Endothelial cell of umbilical vein (primary cell): Measurements from ENCODE around the gene ZSWIM5. TPM values are rescaled to one million over a fixed set of nuclear protein-coding genes. Genes with fewer than 3 reads are reported as not detected.

Source experiments
- BruUV-seq: library from RNA; stranded (reverse); fragments of 400-500 nt; replicated peaks from 2 replicates; lab custom pipeline; 2021; lab: Mats Ljungman, UMichigan
- CTCF ChIA-PET: fragments of 300-600, 350-600 bp; sonication (Branson Sonifier 250); formaldehyde crosslinking; loops from one replicate; lab custom pipeline; 2021; ENCODE audit warnings: antibody characterized with exemption, inconsistent platforms; lab: Charles Lee
- POLR2A ChIA-PET: fragments of 300-600, 350-600 bp; sonication (Branson Sonifier 250); formaldehyde crosslinking; loops from one replicate; lab custom pipeline; 2021; ENCODE audit warnings: antibody characterized with exemption, inconsistent platforms; lab: Charles Lee
- DNase-seq: peaks from one replicate; pipeline ENCODE4 v3.0.0-alpha.2; 2011; ENCODE audit warnings: low read depth, low spot score
- FAIRE-seq: peaks from 2 replicates; lab custom pipeline; 2011; peaks lifted over from hg19 to GRCh38; lab: Jason Lieb, UNC
- H2AFZ ChIP-seq: 2 replicates; pipeline ENCODE4 v1.6.0; 2012; ENCODE audit warnings: low read depth, low read length, control low read depth, inconsistent platforms
- H3K27ac ChIP-seq: 2 replicates; pipeline ENCODE4 v1.5.1; 2011; ENCODE audit warnings: low read depth, mild to moderate bottlenecking, control low read depth, low read length, moderate library complexity; ENCODE audit not compliant: insufficient read depth
- H3K27me3 ChIP-seq, 2 experiments: 2 replicates each; pipeline versions ENCODE4 v1.6.0 to v1.6.1; 2011; ENCODE audit warnings: low read length in 2 of 2, mixed read lengths in 1 of 2; ENCODE audit not compliant: control insufficient read depth in 2 of 2, insufficient read depth in 2 of 2
- H3K36me3 ChIP-seq, 2 experiments: 2 replicates in 1 of 2; 3 replicates in 1 of 2; pipeline ENCODE4 v1.5.1; 2011; ENCODE audit warnings: low read length in 2 of 2, mild to moderate bottlenecking in 1 of 2, moderate library complexity in 1 of 2; ENCODE audit not compliant: control insufficient read depth in 2 of 2, insufficient read depth in 2 of 2; ENCODE audit errors: extremely low read depth in 1 of 2
- H3K4me1 ChIP-seq: 3 replicates; pipeline ENCODE4 v1.5.1; 2011; ENCODE audit warnings: mild to moderate bottlenecking, low read length; ENCODE audit not compliant: control insufficient read depth, insufficient read depth; ENCODE audit errors: extremely low read depth
- H3K4me2 ChIP-seq: 2 replicates; pipeline ENCODE4 v1.6.1; 2011; ENCODE audit warnings: low read length, control low read depth, mixed read lengths; ENCODE audit not compliant: insufficient read depth
- H3K4me3 ChIP-seq, 3 experiments: fragments of 200-600 bp in 1 of 3; sonication (generic), shearing (Covaris generic) in 1 of 3; replicated peaks in 1 of 3; 2 replicates each; pipeline ENCODE4 v1.5.1; 2011 to 2016; ENCODE audit warnings: control low read depth in 3 of 3, low read length in 3 of 3, mild to moderate bottlenecking in 2 of 3, inconsistent platforms in 1 of 3, low read depth in 1 of 3, moderate library complexity in 1 of 3; ENCODE audit not compliant: insufficient read depth in 1 of 3
- H3K79me2 ChIP-seq: 2 replicates; pipeline ENCODE4 v1.6.0; 2012; ENCODE audit warnings: low read length, inconsistent platforms; ENCODE audit not compliant: control insufficient read depth, insufficient read depth
- H3K9ac ChIP-seq: replicated peaks from 2 replicates; pipeline ENCODE3; 2011; ENCODE audit warnings: low read length, control low read depth; ENCODE audit not compliant: insufficient read depth; ENCODE audit errors: extremely low read depth
- H3K9me1 ChIP-seq: replicated peaks from 3 replicates; pipeline ENCODE4 v1.6.0; 2011; ENCODE audit warnings: mild to moderate bottlenecking, low read length; ENCODE audit not compliant: control insufficient read depth, insufficient read depth; ENCODE audit errors: extremely low read depth
- H3K9me3 ChIP-seq: replicated peaks from 2 replicates; pipeline ENCODE4 v1.5.1; 2012; ENCODE audit warnings: low read length, inconsistent platforms; ENCODE audit not compliant: control insufficient read depth, insufficient read depth
- H4K20me1 ChIP-seq: replicated peaks from 2 replicates; pipeline ENCODE3; 2011; ENCODE audit warnings: mild to moderate bottlenecking, low read length; ENCODE audit not compliant: control insufficient read depth, insufficient read depth; ENCODE audit errors: extremely low read depth
- CTCF ChIP-seq, 2 donors: IDR thresholded peaks; 1 replicate in 1 of 2; 2 replicates in 1 of 2; pipeline ENCODE4 v1.5.1; 2011; ENCODE audit warnings: low read length in 2 of 2, mild to moderate bottlenecking in 2 of 2, moderate library complexity in 2 of 2, control low read depth in 1 of 2, inconsistent platforms in 1 of 2, low read depth in 1 of 2; ENCODE audit not compliant: insufficient read depth in 1 of 2; ENCODE audit errors: extremely low read depth in 1 of 2
- EZH2 ChIP-seq: IDR thresholded peaks from 2 replicates; pipeline ENCODE4 v1.6.1; 2012; ENCODE audit warnings: borderline replicate concordance, low read depth, mild to moderate bottlenecking, moderate library complexity, low read length, inconsistent platforms; ENCODE audit not compliant: severe bottlenecking
- FOS ChIP-seq: IDR thresholded peaks from 2 replicates; pipeline ENCODE4 v1.6.1; 2011; ENCODE audit warnings: mild to moderate bottlenecking, low read length, moderate library complexity, borderline replicate concordance; ENCODE audit not compliant: insufficient read depth
- GATA2 ChIP-seq: IDR thresholded peaks from 2 replicates; pipeline ENCODE4 v1.7.0; 2011; ENCODE audit warnings: low read depth, mild to moderate bottlenecking, moderate library complexity, mixed read lengths, low read length; ENCODE audit not compliant: insufficient read length, insufficient read depth
- JUN ChIP-seq: IDR thresholded peaks from 2 replicates; pipeline ENCODE4 v1.6.1; 2011; ENCODE audit warnings: borderline replicate concordance, low read depth; ENCODE audit not compliant: insufficient read length, insufficient read depth
- MYC ChIP-seq: IDR thresholded peaks from one replicate; pipeline ENCODE4 v1.6.1; 2011; ENCODE audit warnings: mild to moderate bottlenecking, low read depth, low read length
- POLR2A ChIP-seq: IDR thresholded peaks from 2 replicates; pipeline ENCODE4 v1.6.1; 2012; ENCODE audit warnings: low read depth, mild to moderate bottlenecking, control low read depth, low read length
- POLR2AphosphoS5 ChIP-seq: IDR thresholded peaks from 2 replicates; pipeline ENCODE4 v1.6.1; 2012; ENCODE audit warnings: low read depth, mild to moderate bottlenecking, control low read depth, low read length, moderate library complexity; ENCODE audit not compliant: insufficient read depth
- dilution Hi-C: fragments of 300-500 bp; cut with MboI; formaldehyde crosslinking; loops from one replicate; pipeline ENCODE4 v1.15.0; 2019; ENCODE audit warnings: low sequenced_read_pairs; ENCODE audit not compliant: extremely low pct_ligation_motif_present
- intact Hi-C: fragments of 100-400 bp; cut with micrococcal nuclease; formaldehyde crosslinking; loops from one replicate; pipeline ENCODE4 v1.10.0; 2022
- polyA plus RNA-seq, 4 experiments: library from polyadenylated mRNA; depleted of rRNA in 3 of 4; stranded (reverse) in 3 of 4; unstranded in 1 of 4; fragments of >200 nt; gene quantifications; 2 replicates each; pipeline versions ENCODE4 v1.2.1 to v1.2.3, GENCODE V29; 2011 to 2012; ENCODE audit warnings: missing spikeins in 1 of 4
- total RNA-seq: library from RNA; stranded (reverse); gene quantifications from 2 replicates; pipeline ENCODE4 v1.2.3, GENCODE V29; 2021
- TF ChIP-seq, protein P1 (sequence below): IDR thresholded peaks from 2 replicates; pipeline ENCODE4 v1.6.1; 2011; ENCODE audit not compliant: insufficient read depth, insufficient read length

Gene ZSWIM5
- total and polyA plus RNA-seq, 2 donors (not counting 3 experiments of a cell fraction or from before 2014, with no cell fraction given), result 1.6 to 4.3 TPM

- BruUV-seq, result no TSS peak
- no peak overlapping the region for H3K9ac ChIP-seq
- H3K4me3 ChIP-seq, result no peak overlapping the region
- no peaks in the 10 kb centered on the region for H3K4me1 ChIP-seq
- DNase-seq, result no peak
- intact Hi-C loops, result no loop called here
- no peaks in the 10 kb centered on the region for H4K20me1 ChIP-seq
- no peak overlapping the region for H2AFZ ChIP-seq
- no peak for TF ChIP-seq POLR2A
- TF ChIP-seq GATA2, result no peak
- TF ChIP-seq MYC, result no peak
- TF ChIP-seq, protein P1, sequence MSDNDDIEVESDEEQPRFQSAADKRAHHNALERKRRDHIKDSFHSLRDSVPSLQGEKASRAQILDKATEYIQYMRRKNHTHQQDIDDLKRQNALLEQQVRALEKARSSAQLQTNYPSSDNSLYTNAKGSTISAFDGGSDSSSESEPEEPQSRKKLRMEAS, result no peak
- TF ChIP-seq FOS, result no peak
- TF ChIP-seq JUN, result no peak
- no peak for TF ChIP-seq EZH2
- no peak for TF ChIP-seq POLR2AphosphoS5
- TF ChIP-seq CTCF (IDR thresholded peaks at IDR 0.05; ENCODE audit: extremely low read depth in 1 of 2, insufficient read depth in 1 of 2, low read depth in 1 of 2, low read length in 2 of 2), result no peak
- dilution Hi-C loops, result no loop called here
- H3K9me1 ChIP-seq, result no peaks in the 10 kb centered on the region
- ChIA-PET CTCF (no interaction called here), POLR2A (no interaction called here)
- no peak overlapping the region for H3K27ac ChIP-seq
- no peaks in the 10 kb centered on the region for H3K9me3 ChIP-seq
- FAIRE-seq, result no peak
- no peaks in the 10 kb centered on the region for H3K79me2 ChIP-seq
- H3K36me3 ChIP-seq, result no peaks in the 10 kb centered on the region
- no peak overlapping the region for H3K4me2 ChIP-seq
- peaks cover 0 to 2% of the 10 kb centered on the region in 2 experiments for H3K27me3 ChIP-seq
Observed at GRCh38 chr1:45122724-45123123, 83.7 kb downstream of the ZSWIM5 start.
